ENCODE results near the gene SCYGR2.
"Not testable (repeated sequence)": the region's sequence is repeated elsewhere in the genome, so short reads cannot be mapped to it uniquely, and the experiment has no call there.

SCYGR2 gene, protein sequence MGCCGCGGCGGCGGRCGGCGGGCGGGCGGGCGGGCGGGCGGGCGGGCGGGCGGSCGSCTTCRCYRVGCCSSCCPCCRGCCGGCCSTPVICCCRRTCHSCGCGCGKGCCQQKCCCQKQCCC

GRCh38 chr2:227598835-227599503, at the start of gene SCYGR2:
TSS of gene SCYGR2 (plus strand) at chr2:227598893. CDS start at chr2:227598893, 0 bp downstream.
- not testable (repeated sequence) for DNase-seq

- no peak for DNase-seq
These were observed 46.9 kb upstream of the SCYGR2 start for GRCh38 chr2:227551836-227552235.

GRCh38 chr2:227562581-227562980, 36.1 kb upstream of the SCYGR2 start:
- DNase-seq, result no peak

GRCh38 chr2:227565080-227565479, 33.6 kb upstream of the SCYGR2 start:
- no peak for DNase-seq

DNA sequence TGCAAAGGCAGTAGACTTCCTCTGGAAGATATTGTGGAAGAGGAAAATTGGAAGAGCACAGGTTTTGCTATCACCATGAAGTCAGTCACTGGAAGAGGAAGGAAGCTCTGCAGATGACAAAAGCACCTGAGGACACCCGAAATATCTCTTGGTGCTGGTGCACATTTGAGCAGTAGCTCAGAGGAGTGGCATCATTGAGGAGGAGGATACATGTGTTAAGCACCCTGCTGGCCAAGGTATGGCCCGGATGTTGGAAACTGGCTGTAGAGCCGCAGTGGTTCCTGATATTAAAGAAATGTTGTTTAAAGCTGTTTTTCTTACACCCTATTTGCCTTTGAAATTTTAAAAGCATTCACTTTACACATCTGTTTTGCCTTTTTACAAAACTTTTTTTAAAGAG, 32.7 kb upstream of the SCYGR2 start:
- DNase-seq, result no peak

- DNase-seq, result no peak
These were observed 29.9 kb upstream of the SCYGR2 start for GRCh38 chr2:227568852-227569169.

DNA sequence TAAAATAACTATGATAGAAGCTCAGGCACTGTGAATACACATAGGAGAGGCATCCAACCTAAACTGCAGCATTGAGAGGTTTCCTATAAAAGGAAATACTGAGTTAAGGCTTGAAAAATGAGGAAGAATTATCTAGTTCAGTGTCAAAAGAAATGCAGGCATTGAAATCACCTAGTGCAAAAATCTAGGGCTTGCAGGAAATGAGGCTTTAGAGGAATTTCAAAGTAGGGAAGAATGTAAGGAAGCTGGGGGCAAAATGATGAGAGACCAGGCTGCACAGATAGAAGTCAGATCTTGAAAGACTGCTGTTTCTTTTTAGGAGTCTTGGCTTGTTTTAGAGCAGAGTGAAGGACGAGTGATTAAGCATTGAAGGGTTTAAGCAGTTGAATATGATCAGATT, 28.1 kb upstream of the SCYGR2 start:
- DNase-seq, result no peak

DNA sequence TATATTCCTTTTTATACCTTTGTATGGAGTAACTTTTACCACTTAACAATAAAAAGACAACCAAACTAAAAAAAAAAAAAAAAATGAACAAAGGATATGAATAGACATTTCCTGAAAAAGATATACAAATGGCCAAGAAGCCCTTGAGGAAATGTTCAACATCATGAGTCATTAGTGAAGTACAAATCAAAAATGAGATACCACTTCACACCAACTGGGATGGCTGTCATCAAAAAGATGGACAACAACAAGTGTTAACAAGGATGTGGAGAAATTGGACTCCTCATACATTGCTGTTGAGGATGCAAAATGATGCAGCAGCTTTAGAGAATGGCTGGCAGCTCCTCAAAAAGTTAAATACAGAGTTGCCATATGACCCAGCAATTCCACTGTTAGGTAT, 22.6 kb upstream of the SCYGR2 start:
- no peak for DNase-seq

- no peak for DNase-seq
These were observed 21.9 kb upstream of the SCYGR2 start for GRCh38 chr2:227576812-227577211.

DNA sequence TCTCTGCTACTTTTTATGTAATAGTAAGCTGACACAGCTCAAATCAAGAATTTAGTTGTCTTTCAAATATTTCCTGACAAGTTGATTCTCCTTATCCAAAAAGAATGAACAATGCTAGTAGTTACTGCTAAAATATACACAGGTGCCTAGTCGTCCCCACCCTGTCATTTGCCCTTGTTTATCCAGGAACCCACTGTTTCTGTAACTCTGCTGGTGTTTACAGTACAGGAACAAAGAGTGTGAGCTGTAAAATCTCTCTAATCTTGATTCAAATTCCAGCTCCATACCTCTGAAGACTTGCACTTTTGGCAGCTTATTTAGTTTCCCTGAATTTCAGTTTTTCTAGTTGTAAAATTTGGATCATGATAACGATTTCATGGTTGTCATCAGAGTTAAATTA, 21.1 kb upstream of the SCYGR2 start:
- no peak for DNase-seq

- DNase-seq, result no peak
These were observed 20.1 kb upstream of the SCYGR2 start for GRCh38 chr2:227578642-227579041.

GRCh38 chr2:227579791-227580190, 18.9 kb upstream of the SCYGR2 start:
- DNase-seq, result no peak

DNA sequence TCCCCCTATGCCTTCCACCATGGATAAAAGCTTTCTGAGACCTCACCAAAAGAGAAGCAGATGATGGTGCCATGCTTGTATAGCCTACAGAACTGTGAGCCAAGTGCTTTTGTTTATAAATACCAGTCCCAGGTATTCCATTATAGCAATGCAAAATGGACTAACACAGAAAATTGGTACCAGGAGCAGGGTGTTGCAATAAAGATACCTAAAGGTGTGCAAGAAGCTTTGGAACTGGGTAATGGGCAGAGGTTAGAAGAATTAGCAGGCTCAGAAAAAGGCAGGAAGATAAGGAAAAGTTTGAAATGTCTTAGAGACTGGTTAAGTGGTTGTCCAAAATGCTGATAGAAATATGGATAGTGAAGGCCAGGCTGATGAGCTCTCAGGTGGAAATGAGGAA, 16.3 kb upstream of the SCYGR2 start:
- no peak for DNase-seq

GRCh38 chr2:227592694-227593387, 5.9 kb upstream of the SCYGR2 start:
- DNase-seq, result no peak

- no peak for DNase-seq
These were observed 2.9 kb upstream of the SCYGR2 start for GRCh38 chr2:227595797-227596196.

- DNase-seq, result no peak
These were observed 1.7 kb upstream of the SCYGR2 start for GRCh38 chr2:227597036-227597435.

- no peak for DNase-seq
These were observed 695 bp upstream of the SCYGR2 start for GRCh38 chr2:227597998-227598397.

DNA sequence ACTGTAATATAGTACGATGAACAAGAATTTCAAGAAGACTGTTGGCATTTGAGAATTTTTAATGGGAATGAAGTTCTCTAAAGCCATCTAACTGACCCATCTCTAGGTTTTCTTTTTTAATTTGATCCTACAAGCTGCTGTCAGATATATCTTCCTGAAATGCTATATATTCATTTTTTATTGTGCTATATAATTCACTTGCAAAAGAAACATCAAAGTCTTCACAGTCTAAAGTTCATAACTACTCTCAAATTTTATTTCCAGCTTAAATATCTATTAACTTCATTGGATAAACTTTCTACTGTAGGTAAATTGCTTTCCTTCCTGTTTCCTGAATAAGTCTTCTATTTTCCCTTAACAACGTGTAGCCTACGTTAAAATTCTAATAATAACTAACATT, 3.7 kb downstream of the SCYGR2 start:
- no peak for DNase-seq

DNA sequence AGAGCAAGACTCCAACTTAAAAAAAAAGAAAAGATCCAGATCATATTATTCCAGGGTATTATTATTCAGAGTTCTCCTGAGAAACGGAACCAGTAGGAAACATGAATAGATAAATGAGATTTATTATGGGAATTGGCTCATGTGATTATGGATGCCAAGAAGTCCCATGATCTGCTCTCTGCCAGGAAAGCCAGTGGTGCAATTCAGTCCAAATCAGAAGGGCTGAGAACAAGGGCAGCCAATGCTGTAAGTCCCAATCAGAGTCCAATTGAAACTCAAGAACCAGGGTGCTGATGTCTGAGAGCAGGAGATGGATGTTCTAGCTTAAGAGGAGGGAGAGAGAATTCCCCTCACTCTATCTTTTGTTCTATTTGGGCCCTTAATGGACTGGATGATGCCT, 7.8 kb downstream of the SCYGR2 start:
- DNase-seq, result no peak

GRCh38 chr2:227607941-227608340, 9.2 kb downstream of the SCYGR2 start:
- no peak for DNase-seq

DNA sequence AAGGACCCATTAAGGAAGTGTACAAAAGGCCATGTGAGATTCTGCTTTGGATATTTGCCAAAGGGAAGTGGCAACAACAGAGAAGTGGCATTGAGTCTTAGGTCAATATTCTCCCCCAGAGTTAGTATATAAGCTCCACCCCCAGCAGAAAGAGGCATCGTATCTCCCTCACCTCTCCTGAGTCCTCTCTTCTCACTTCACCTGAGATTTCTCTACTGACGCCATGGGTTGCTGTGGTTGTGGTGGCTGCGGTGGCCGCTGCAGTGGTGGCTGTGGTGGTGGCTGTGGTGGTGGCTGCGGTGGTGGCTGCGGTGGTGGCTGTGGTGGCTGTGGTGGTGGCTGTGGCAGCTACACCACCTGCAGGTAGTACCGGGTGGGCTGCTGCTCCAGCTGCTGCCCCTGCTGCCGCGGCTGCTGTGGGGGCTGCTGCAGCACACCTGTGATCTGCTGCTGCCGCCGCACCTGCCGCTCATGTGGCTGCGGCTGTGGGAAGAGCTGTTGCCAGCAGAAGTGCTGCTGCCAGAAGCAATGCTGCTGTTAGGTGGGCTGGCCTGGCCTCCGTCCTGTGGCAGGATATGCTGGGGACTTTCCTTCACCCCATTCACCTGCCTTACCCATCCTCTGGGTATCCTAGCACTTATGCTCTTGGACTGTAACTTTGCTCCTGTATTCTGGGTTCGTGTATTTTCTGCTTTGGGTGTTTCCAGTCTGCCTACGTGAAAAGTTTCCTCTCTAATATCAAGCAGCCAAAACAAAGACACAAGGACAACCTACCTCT, 10.1 kb downstream of the SCYGR2 start:
- no peak for DNase-seq

- no peak for DNase-seq
These were observed 11.4 kb downstream of the SCYGR2 start for GRCh38 chr2:227610123-227610522.

GRCh38 chr2:227612546-227613271, 14.0 kb downstream of the SCYGR2 start:
- no peak for DNase-seq

Measured in activated naive CD4-positive, alpha-beta T cell (primary cell).